HG03565 (cell line): ENCODE data around the gene KISS1.

Experiments used
- ATAC-seq: cut with Tn5 transposase; IDR thresholded peaks from one replicate; pipeline ENCODE4 v1.9.1; 2021; ENCODE audit warnings: mild to moderate bottlenecking, moderate library complexity; ENCODE audit not compliant: unreplicated experiment

KISS1 gene

GRCh38 chr1:204162494-204163074 is 33.7 kb downstream of the KISS1 start:
- ATAC-seq = no peak

- no peak for ATAC-seq
These were observed 34.4 kb downstream of the KISS1 start for GRCh38 chr1:204161609-204162493.

GRCh38 chr1:204157962-204158361 is 38.3 kb downstream of the KISS1 start:
- no peak for ATAC-seq

GRCh38 chr1:204155881-204156280 is 40.4 kb downstream of the KISS1 start:
- no peak for ATAC-seq

- no peak for ATAC-seq
These were observed 41.6 kb downstream of the KISS1 start for GRCh38 chr1:204154568-204155255.

GRCh38 chr1:204153667-204154066 is 42.6 kb downstream of the KISS1 start:
- no peak for ATAC-seq

- no peak for ATAC-seq
These were observed 43.8 kb downstream of the KISS1 start for GRCh38 chr1:204152310-204153044.

- no peak for ATAC-seq
These were observed 44.6 kb downstream of the KISS1 start, which contains the start of gene ETNK2 for GRCh38 chr1:204151552-204152309. TSS of gene ETNK2 (minus strand) at chr1:204152044. CDS start at chr1:204151852, 192 bp downstream.

GRCh38 chr1:204150702-204151551 is 45.4 kb downstream of the KISS1 start:
- ATAC-seq = no peak

GRCh38 chr1:204149635-204150565 is 46.4 kb downstream of the KISS1 start:
- no peak for ATAC-seq

- ATAC-seq = no peak
These were observed 47.2 kb downstream of the KISS1 start for GRCh38 chr1:204149107-204149506.

- ATAC-seq = no peak
These were observed 48.6 kb downstream of the KISS1 start for GRCh38 chr1:204147406-204148383.

- ATAC-seq = no peak
These were observed 49.3 kb downstream of the KISS1 start for GRCh38 chr1:204146965-204147364.

GRCh38 chr1:204146309-204146708 is 50.0 kb downstream of the KISS1 start:
- ATAC-seq = no peak

- no peak for ATAC-seq
These were observed 51.2 kb downstream of the KISS1 start for GRCh38 chr1:204145033-204145504.

- ATAC-seq = no peak
These were observed 52.8 kb downstream of the KISS1 start for GRCh38 chr1:204143276-204144041.
